ENCODE data around the gene CHCT1.

DNA sequence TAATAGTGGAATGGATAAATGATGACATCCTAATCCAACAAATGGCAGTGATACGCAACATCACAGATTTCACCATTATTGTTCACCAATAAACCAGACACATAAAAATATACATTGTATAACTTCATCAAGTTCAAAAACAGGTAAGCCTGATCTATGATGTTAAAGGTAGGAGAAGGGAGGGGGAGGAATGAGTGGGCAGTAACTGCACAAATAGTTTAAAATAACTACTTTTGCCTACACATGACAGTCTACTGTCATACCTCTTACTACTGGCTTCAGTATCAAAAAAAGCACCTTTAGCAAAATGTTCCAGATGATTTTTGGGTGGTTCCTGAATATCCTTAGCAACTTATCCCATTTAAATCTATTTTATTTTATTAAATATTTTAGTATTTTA, 28.8 kb downstream of the CHCT1 start:
- TF ChIP-seq, protein P1, sequence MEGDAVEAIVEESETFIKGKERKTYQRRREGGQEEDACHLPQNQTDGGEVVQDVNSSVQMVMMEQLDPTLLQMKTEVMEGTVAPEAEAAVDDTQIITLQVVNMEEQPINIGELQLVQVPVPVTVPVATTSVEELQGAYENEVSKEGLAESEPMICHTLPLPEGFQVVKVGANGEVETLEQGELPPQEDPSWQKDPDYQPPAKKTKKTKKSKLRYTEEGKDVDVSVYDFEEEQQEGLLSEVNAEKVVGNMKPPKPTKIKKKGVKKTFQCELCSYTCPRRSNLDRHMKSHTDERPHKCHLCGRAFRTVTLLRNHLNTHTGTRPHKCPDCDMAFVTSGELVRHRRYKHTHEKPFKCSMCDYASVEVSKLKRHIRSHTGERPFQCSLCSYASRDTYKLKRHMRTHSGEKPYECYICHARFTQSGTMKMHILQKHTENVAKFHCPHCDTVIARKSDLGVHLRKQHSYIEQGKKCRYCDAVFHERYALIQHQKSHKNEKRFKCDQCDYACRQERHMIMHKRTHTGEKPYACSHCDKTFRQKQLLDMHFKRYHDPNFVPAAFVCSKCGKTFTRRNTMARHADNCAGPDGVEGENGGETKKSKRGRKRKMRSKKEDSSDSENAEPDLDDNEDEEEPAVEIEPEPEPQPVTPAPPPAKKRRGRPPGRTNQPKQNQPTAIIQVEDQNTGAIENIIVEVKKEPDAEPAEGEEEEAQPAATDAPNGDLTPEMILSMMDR (IDR thresholded peaks at IDR 0.05): no peak
- no peak for TF ChIP-seq POLR2A (IDR thresholded peaks at IDR 0.05)

Measured in tibial nerve (tissue), 3 donors.